ENCODE data around the gene C18orf63. TPM values are rescaled to one million over a fixed set of nuclear protein-coding genes. Genes with fewer than 3 reads are reported as not detected.

Gene C18orf63
- polyA plus RNA-seq, 1 donor from 2014 or later, result not detected

DNA sequence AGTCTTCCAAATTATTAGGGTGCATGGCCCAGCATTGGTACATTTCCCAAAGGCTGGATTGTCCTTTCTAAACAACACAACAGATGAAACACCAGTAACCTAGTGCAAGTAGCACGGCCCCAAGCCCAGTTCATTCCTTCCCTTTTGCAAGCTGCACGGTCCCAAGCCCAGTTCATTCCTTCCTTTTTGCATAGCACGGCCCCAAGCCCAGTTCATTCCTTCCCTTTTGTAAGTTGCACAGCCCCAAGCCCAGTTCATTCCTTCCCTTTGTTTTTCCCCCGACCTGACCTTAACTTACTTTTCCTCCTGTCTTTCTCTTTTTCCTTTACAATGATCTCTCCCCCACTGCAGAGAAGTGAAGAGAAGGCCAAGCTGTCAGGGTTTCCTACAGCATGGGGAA lies 60.9 kb downstream of the C18orf63 start:
- Histone ChIP-seq H3K36me3 (ENCODE audit: insufficient read depth, low read length) (no peaks in the 10 kb centered on the region), H3K9me3 (ENCODE audit: low read length) (no peaks in the 10 kb centered on the region), H3K9me2 (ENCODE audit: insufficient read depth, low read length) (no peaks in the 10 kb centered on the region), H2AFZ (ENCODE audit: low read depth, low read length) (no peak overlapping the region), H3K27ac (ENCODE audit: low read length) (no peak overlapping the region), H3K9ac (ENCODE audit: low read length) (no peak overlapping the region), H3K79me2 (replicated peaks; ENCODE audit: insufficient read depth, low read length) (no peaks in the 10 kb centered on the region), H3F3A (ENCODE audit: insufficient read depth, low read length, poor library complexity, severe bottlenecking) (no peaks in the 10 kb centered on the region), H3K27me3 (ENCODE audit: insufficient read depth, low read depth, low read length) (no peaks in the 10 kb centered on the region), H3K4me2 (ENCODE audit: low read length) (no peak overlapping the region), H4K20me1 (ENCODE audit: insufficient read depth) (no peaks in the 10 kb centered on the region), H3K4me3 (ENCODE audit: low read length) (no peak overlapping the region)
- no peak for TF ChIP-seq POLR2AphosphoS5 (IDR thresholded peaks at IDR 0.05)
- TF ChIP-seq, protein P1, sequence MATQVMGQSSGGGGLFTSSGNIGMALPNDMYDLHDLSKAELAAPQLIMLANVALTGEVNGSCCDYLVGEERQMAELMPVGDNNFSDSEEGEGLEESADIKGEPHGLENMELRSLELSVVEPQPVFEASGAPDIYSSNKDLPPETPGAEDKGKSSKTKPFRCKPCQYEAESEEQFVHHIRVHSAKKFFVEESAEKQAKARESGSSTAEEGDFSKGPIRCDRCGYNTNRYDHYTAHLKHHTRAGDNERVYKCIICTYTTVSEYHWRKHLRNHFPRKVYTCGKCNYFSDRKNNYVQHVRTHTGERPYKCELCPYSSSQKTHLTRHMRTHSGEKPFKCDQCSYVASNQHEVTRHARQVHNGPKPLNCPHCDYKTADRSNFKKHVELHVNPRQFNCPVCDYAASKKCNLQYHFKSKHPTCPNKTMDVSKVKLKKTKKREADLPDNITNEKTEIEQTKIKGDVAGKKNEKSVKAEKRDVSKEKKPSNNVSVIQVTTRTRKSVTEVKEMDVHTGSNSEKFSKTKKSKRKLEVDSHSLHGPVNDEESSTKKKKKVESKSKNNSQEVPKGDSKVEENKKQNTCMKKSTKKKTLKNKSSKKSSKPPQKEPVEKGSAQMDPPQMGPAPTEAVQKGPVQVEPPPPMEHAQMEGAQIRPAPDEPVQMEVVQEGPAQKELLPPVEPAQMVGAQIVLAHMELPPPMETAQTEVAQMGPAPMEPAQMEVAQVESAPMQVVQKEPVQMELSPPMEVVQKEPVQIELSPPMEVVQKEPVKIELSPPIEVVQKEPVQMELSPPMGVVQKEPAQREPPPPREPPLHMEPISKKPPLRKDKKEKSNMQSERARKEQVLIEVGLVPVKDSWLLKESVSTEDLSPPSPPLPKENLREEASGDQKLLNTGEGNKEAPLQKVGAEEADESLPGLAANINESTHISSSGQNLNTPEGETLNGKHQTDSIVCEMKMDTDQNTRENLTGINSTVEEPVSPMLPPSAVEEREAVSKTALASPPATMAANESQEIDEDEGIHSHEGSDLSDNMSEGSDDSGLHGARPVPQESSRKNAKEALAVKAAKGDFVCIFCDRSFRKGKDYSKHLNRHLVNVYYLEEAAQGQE (IDR thresholded peaks at IDR 0.05; ENCODE audit: borderline replicate concordance), result no peak
- no peak for TF ChIP-seq SMC3 (conservative IDR thresholded peaks at IDR 0.05; ENCODE audit: poor library complexity)
- TF ChIP-seq, protein P2, sequence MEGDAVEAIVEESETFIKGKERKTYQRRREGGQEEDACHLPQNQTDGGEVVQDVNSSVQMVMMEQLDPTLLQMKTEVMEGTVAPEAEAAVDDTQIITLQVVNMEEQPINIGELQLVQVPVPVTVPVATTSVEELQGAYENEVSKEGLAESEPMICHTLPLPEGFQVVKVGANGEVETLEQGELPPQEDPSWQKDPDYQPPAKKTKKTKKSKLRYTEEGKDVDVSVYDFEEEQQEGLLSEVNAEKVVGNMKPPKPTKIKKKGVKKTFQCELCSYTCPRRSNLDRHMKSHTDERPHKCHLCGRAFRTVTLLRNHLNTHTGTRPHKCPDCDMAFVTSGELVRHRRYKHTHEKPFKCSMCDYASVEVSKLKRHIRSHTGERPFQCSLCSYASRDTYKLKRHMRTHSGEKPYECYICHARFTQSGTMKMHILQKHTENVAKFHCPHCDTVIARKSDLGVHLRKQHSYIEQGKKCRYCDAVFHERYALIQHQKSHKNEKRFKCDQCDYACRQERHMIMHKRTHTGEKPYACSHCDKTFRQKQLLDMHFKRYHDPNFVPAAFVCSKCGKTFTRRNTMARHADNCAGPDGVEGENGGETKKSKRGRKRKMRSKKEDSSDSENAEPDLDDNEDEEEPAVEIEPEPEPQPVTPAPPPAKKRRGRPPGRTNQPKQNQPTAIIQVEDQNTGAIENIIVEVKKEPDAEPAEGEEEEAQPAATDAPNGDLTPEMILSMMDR (IDR thresholded peaks at IDR 0.05; ENCODE audit: poor library complexity, severe bottlenecking), result no peak
- no peak for TF ChIP-seq EP300 (conservative IDR thresholded peaks at IDR 0.05; ENCODE audit: poor library complexity, severe bottlenecking)
- TF ChIP-seq EZH2 (IDR thresholded peaks at IDR 0.05; ENCODE audit: borderline replicate concordance, insufficient read depth, low read length, poor library complexity, severe bottlenecking), result no peak
- no peak for TF ChIP-seq MXI1 (conservative IDR thresholded peaks at IDR 0.05; ENCODE audit: poor library complexity, severe bottlenecking)
- no peak for TF ChIP-seq TAF1 (IDR thresholded peaks at IDR 0.05; ENCODE audit: low read depth)
- no peak for TF ChIP-seq RAD21 (conservative IDR thresholded peaks at IDR 0.05)

DNA sequence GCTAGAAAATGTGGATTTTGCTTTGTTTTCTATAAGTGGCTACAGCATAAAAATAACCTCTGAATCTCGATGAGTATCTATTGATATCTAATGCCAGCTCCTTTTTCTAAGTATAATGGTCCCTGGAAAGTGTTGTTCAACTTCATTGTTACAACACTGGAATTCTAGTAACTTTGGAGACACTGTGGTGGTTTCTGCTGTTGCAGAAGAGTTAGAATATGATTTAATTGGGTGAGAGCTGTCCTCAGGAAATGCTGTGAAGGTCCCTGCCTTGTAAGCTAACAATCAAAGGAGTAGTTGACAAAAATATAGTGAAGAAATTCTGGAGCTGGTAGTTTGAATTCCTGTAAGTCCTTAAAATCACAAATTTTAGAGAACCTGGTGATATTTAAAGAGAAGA lies 62.1 kb downstream of the C18orf63 start:
- TF ChIP-seq RAD21 (conservative IDR thresholded peaks at IDR 0.05) (no peak), SMC3 (conservative IDR thresholded peaks at IDR 0.05; ENCODE audit: poor library complexity) (no peak), MXI1 (conservative IDR thresholded peaks at IDR 0.05; ENCODE audit: poor library complexity, severe bottlenecking) (no peak), EP300 (conservative IDR thresholded peaks at IDR 0.05; ENCODE audit: poor library complexity, severe bottlenecking) (no peak), EZH2 (IDR thresholded peaks at IDR 0.05; ENCODE audit: borderline replicate concordance, insufficient read depth, low read length, poor library complexity, severe bottlenecking) (no peak), TAF1 (IDR thresholded peaks at IDR 0.05; ENCODE audit: low read depth) (no peak), POLR2AphosphoS5 (IDR thresholded peaks at IDR 0.05) (no peak)
- TF ChIP-seq, protein P2 (IDR thresholded peaks at IDR 0.05; ENCODE audit: poor library complexity, severe bottlenecking), result no peak
- TF ChIP-seq, protein P1 (IDR thresholded peaks at IDR 0.05; ENCODE audit: borderline replicate concordance), result no peak
- Histone ChIP-seq H3K4me3 (ENCODE audit: low read length) (no peak overlapping the region), H3K9ac (ENCODE audit: low read length) (no peak overlapping the region), H3K27ac (ENCODE audit: low read length) (no peak overlapping the region), H3K9me3 (ENCODE audit: low read length) (no peaks in the 10 kb centered on the region), H3K36me3 (ENCODE audit: insufficient read depth, low read length) (no peaks in the 10 kb centered on the region), H3K4me2 (ENCODE audit: low read length) (no peak overlapping the region), H4K20me1 (ENCODE audit: insufficient read depth) (no peaks in the 10 kb centered on the region), H3K27me3 (ENCODE audit: insufficient read depth, low read depth, low read length) (no peaks in the 10 kb centered on the region), H2AFZ (ENCODE audit: low read depth, low read length) (no peak overlapping the region), H3K79me2 (replicated peaks; ENCODE audit: insufficient read depth, low read length) (no peaks in the 10 kb centered on the region), H3K9me2 (ENCODE audit: insufficient read depth, low read length) (no peaks in the 10 kb centered on the region), H3F3A (ENCODE audit: insufficient read depth, low read length, poor library complexity, severe bottlenecking) (no peaks in the 10 kb centered on the region)

Measured in neural cell (in vitro differentiated cells).